Spleen (tissue), 7 donors: ENCODE data around the gene TLR6.

Experiments
- CTCF ChIP-seq, 11 experiments: fragments of 200-600 bp in 7 of 11; fragments of 450-650 bp in 4 of 11; sonication (generic) in 4 of 11; IDR thresholded peaks in 8 of 11; conservative IDR thresholded peaks in 3 of 11; 1 replicate in 7 of 11; 2 replicates in 4 of 11; pipeline versions ENCODE4 v1.4.0 to v1.8.0; 2016 to 2021; ENCODE audit warnings: antibody characterized with exemption in 11 of 11, inconsistent platforms in 4 of 11, mild to moderate bottlenecking in 1 of 11
- POLR2A ChIP-seq, 3 donors: fragments of 450-650 bp; IDR thresholded peaks; one replicate each; pipeline ENCODE4 v1.5.1; 2017; ENCODE audit warnings: antibody characterized with exemption in 3 of 3, mild to moderate bottlenecking in 1 of 3
- POLR2AphosphoS5 ChIP-seq, 3 donors: sonication (generic); formaldehyde crosslinking; IDR thresholded peaks; one replicate each; pipeline ENCODE4 v1.5.1; 2017; ENCODE audit warnings: antibody characterized with exemption in 3 of 3
- donor health status: DM: no; HTN: no; CAD: no; lungs with moderate emphysema.
- donor health status: DM: no; HTN: no; CAD: no.
- donor health status: DM: no; HTN: no; CAD: no.

GRCh38 chr4:38904682-38905081, 48.1 kb upstream of the TLR6 start:
- TF ChIP-seq CTCF (IDR thresholded peaks at IDR 0.05 in 8 of 11, conservative IDR thresholded peaks at IDR 0.05 in 3 of 11), result no peak
- no peak for TF ChIP-seq POLR2A (IDR thresholded peaks at IDR 0.05)
- no peak for TF ChIP-seq POLR2AphosphoS5 (IDR thresholded peaks at IDR 0.05)
